HEK293T (cell line): ENCODE results near the gene CDH13.

Experiments used
- FOXM1 ChIP-seq: fragments of 450-650 bp; IDR thresholded peaks from 2 replicates; pipeline ENCODE4 v1.6.1; 2017; ENCODE audit warnings: mild to moderate bottlenecking, borderline replicate concordance
- PKNOX1 ChIP-seq: fragments of 450-650 bp; IDR thresholded peaks from 2 replicates; pipeline ENCODE4 v1.6.1; 2016
- SUZ12 ChIP-seq: fragments of 450-650 bp; IDR thresholded peaks from 2 replicates; pipeline ENCODE4 v1.6.1; 2016; ENCODE audit warnings: mild to moderate bottlenecking

GRCh38 chr16:82641336-82641984 lies 14.7 kb downstream of the CDH13 start:
- no peak for TF ChIP-seq SUZ12
- TF ChIP-seq FOXM1, result no peak
- no peak for TF ChIP-seq PKNOX1
